Thoracic aorta (tissue), 2 donors: ENCODE results near the gene CHPF. TPM values are rescaled to one million over a fixed set of nuclear protein-coding genes. Genes with fewer than 3 reads are reported as not detected.

ENCODE experiments used
- ATAC-seq: fragments of 150-250 bp; one replicate; pipeline ENCODE4 v1.8.0; 2017; ENCODE audit warnings: low read depth; ENCODE audit not compliant: insufficient number of reproducible peaks, low FRiP score
- DNase-seq: peaks from one replicate; pipeline ENCODE4 v3.0.0-alpha.2; 2020; ENCODE audit warnings: low spot score
- H3K27ac ChIP-seq, 2 donors: fragments of 200-600 bp; sonication (generic); 1 replicate in 1 of 2; 2 replicates in 1 of 2; pipeline ENCODE4 v1.5.1; 2016; ENCODE audit warnings: mild to moderate bottlenecking in 2 of 2, moderate library complexity in 2 of 2
- H3K27me3 ChIP-seq: fragments of 200-600 bp; sonication (generic); replicated peaks from 2 replicates; pipeline ENCODE4 v1.6.0; 2016; ENCODE audit warnings: mild to moderate bottlenecking; ENCODE audit not compliant: insufficient read depth
- H3K36me3 ChIP-seq: fragments of 200-600 bp; sonication (generic); one replicate; pipeline ENCODE4 v1.5.1; 2016
- H3K4me1 ChIP-seq, 2 donors: fragments of 200-600 bp; sonication (generic); 1 replicate in 1 of 2; 2 replicates in 1 of 2; pipeline versions ENCODE4 v1.5.1 to v1.6.0; 2016; ENCODE audit warnings: low read depth in 2 of 2, mild to moderate bottlenecking in 1 of 2; ENCODE audit not compliant: control insufficient read depth in 1 of 2
- H3K4me3 ChIP-seq: fragments of 200-600 bp; sonication (generic); 2 replicates; pipeline ENCODE4 v1.5.1; 2016; ENCODE audit warnings: mild to moderate bottlenecking
- H3K9me3 ChIP-seq: fragments of 200-600 bp; sonication (generic); 2 replicates; pipeline ENCODE4 v1.5.1; 2016
- total RNA-seq, 2 donors: library from RNA; depleted of rRNA; stranded (reverse); fragments of >200 nt; gene quantifications; one replicate each; pipeline versions ENCODE4 v1.1.0 to v1.2.3, GENCODE V29; 2016
- TF ChIP-seq, protein P1 (sequence below): fragments of 200-600 bp; sonication (generic); IDR thresholded peaks from one replicate; pipeline ENCODE4 v1.5.1; 2019; ENCODE audit warnings: antibody characterized with exemption

CHPF gene
- total RNA-seq, 2 donors from 2014 or later: 184 to 269 TPM

- Histone ChIP-seq H3K27me3 (no peaks in the 10 kb centered on the region), H3K9me3 (no peaks in the 10 kb centered on the region), H3K36me3 (no peaks in the 10 kb centered on the region), H3K4me3 (peak overlapping the region; percentile 66), H3K27ac (peak overlapping the region in 1 of 2 donors; percentile 29), H3K4me1 (peaks cover 0 to 25% of the 10 kb centered on the region in 2 donors)
- TF ChIP-seq, protein P1, sequence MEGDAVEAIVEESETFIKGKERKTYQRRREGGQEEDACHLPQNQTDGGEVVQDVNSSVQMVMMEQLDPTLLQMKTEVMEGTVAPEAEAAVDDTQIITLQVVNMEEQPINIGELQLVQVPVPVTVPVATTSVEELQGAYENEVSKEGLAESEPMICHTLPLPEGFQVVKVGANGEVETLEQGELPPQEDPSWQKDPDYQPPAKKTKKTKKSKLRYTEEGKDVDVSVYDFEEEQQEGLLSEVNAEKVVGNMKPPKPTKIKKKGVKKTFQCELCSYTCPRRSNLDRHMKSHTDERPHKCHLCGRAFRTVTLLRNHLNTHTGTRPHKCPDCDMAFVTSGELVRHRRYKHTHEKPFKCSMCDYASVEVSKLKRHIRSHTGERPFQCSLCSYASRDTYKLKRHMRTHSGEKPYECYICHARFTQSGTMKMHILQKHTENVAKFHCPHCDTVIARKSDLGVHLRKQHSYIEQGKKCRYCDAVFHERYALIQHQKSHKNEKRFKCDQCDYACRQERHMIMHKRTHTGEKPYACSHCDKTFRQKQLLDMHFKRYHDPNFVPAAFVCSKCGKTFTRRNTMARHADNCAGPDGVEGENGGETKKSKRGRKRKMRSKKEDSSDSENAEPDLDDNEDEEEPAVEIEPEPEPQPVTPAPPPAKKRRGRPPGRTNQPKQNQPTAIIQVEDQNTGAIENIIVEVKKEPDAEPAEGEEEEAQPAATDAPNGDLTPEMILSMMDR: no peak
- DNase-seq: no peak
- ATAC-seq: no peak
Observed at GRCh38 chr2:219522111-219523030, 21.2 kb downstream of the CHPF start.

GRCh38 chr2:219521066-219521880, 22.3 kb downstream of the CHPF start:
- Histone ChIP-seq H3K27ac (peak overlapping the region in 1 of 2 donors; percentile 29), H3K4me1 (peaks cover 0 to 25% of the 10 kb centered on the region in 2 donors), H3K9me3 (no peaks in the 10 kb centered on the region), H3K36me3 (no peaks in the 10 kb centered on the region), H3K4me3 (no peak overlapping the region), H3K27me3 (no peaks in the 10 kb centered on the region)
- TF ChIP-seq, protein P1: peak; percentile 60
- ATAC-seq: no peak
- DNase-seq: no peak

DNA sequence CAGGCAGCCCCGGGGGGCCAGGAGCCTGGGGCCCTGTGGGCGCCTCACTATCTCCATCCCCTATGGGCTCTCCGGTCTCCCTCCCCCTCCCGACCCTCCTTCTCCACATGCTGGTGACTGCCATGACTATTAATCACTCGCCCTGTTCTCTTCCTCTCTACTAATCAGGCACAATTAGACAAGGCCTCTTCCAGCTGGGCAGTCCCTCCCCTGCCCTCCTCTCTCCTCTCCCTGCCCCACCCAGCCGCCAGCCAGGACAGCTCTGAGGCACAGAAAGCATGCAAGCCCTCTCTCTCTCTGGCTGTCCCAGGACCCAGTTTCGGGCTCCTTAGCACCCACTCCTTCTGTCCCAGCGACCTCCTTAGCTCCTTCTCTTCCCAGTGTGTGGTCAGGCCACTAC, 23.5 kb downstream of the CHPF start:
- Histone ChIP-seq H3K4me1 (peaks cover 0 to 25% of the 10 kb centered on the region in 2 donors), H3K36me3 (no peaks in the 10 kb centered on the region), H3K4me3 (no peak overlapping the region), H3K27me3 (no peaks in the 10 kb centered on the region), H3K27ac (no peak overlapping the region), H3K9me3 (no peaks in the 10 kb centered on the region)
- TF ChIP-seq, protein P1: no peak
- no peak for ATAC-seq
- no peak for DNase-seq

- DNase-seq (no peak), ATAC-seq (no peak)
- Histone ChIP-seq H3K27me3 (no peaks in the 10 kb centered on the region), H3K4me1 (peaks cover 0 to 26% of the 10 kb centered on the region in 2 donors), H3K4me3 (no peak overlapping the region), H3K9me3 (no peaks in the 10 kb centered on the region), H3K27ac (no peak overlapping the region), H3K36me3 (no peaks in the 10 kb centered on the region)
- TF ChIP-seq, protein P1: no peak
Observed at GRCh38 chr2:219519526-219519916, 24.1 kb downstream of the CHPF start.
